ENCODE measurements around the gene SORCS2. TPM values are rescaled to one million over a fixed set of nuclear protein-coding genes. Genes with fewer than 3 reads are reported as not detected.

SORCS2 gene
- total and polyA plus RNA-seq, 2 of the 8 experiments (the other 6 are each of a cell fraction or from before 2014, with no cell fraction given): 0.36 to 1.8 TPM

DNA sequence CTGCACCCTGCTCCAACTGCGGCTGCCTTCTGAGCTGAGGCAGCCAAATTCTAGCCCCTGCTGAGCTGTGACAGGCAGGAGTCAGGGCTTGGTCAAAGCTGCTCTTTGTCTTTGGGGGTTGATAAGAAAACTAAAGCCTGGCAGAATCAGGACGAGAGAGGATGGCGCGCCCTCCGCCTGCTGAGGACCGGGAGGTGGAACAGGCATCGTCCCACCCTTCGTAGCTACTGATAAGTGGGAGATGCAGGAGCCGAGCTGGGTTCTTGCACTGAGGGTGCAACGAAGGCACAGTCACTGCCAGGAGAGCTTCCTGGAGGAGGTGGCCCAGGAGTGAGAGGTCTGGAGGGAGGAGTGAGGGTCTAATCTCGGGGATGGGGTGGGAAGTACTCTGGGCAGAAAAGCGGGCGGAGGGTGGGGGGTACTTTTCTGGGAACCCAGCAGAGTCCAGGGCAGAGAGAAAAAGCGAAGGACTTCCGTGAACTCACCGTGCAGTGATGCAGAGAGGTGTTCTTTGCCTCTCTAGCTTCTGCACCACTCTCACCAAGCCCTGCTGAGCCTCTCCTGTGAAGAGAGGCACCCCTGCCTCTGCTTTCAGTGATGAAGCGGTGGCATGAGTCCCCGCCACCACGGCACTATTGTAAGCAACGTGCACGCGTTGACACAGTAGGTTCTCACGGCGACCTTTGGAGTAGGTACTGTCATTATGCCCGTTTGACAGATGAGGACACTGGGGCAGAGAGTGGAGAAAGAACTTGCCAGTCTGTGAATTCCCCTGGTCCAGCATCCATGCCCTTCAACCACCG is 107.8 kb downstream of the SORCS2 start:
- Histone ChIP-seq H3K23me2 (ENCODE audit: low read depth, low read length) (no peaks in the 10 kb centered on the region), H3K14ac (ENCODE audit: insufficient read length) (no peak overlapping the region), H3K4me3 (ENCODE audit: extremely low read depth in 1 of 4, insufficient read depth in 2 of 4, low read depth in 3 of 4, low read length in 4 of 4) (no peak overlapping the region), H3K23ac (ENCODE audit: insufficient read length) (no peak overlapping the region), H2BK12ac (ENCODE audit: low read depth, low read length) (no peak overlapping the region), H2AFZ (ENCODE audit: low read length) (no peak overlapping the region), H2BK20ac (ENCODE audit: low read length) (no peak overlapping the region), H4K91ac (replicated peaks; ENCODE audit: insufficient read length, low read length) (no peak overlapping the region), H3K4me1 (replicated peaks in 1 of 4; ENCODE audit: control insufficient read depth in 3 of 4, insufficient read depth in 4 of 4, low read length in 3 of 4) (peaks cover 0 to 5% (median 0%) of the 10 kb centered on the region in 4 experiments; a peak in 1 of 7 replicates), H4K8ac (ENCODE audit: extremely low read depth, insufficient read depth, low read length) (0 out of 2 replicates have a peak overlapping the region, but pooled peaks have one; percentile 3), H3K4me2 (ENCODE audit: insufficient read depth in 1 of 2, low read depth in 2 of 2, low read length in 2 of 2) (no peak overlapping the region), H3K27ac (ENCODE audit: low read depth, low read length) (no peak overlapping the region), H3K79me1 (ENCODE audit: low read depth, low read length) (no peaks in the 10 kb centered on the region; the same call in 1 of the 2 replicates), H2BK5ac (ENCODE audit: low read depth, low read length) (no peak overlapping the region), H3K79me2 (ENCODE audit: control insufficient read depth in 1 of 2, insufficient read depth in 2 of 2, low read length in 2 of 2) (no peaks in the 10 kb centered on the region), H3K36me3 (ENCODE audit: control insufficient read depth in 2 of 4, insufficient read depth in 4 of 4, low read length in 3 of 4) (no peaks in the 10 kb centered on the region), H2BK120ac (replicated peaks; ENCODE audit: low read depth, low read length) (no peak overlapping the region), H3K9me3 (ENCODE audit: insufficient read depth in 2 of 2, low read depth in 1 of 2, low read length in 1 of 2) (no peaks in the 10 kb centered on the region), H4K20me1 (replicated peaks in 1 of 2; ENCODE audit: control insufficient read depth in 1 of 2, insufficient read depth in 2 of 2, low read length in 2 of 2) (peaks cover 0 to 1% of the 10 kb centered on the region in 2 experiments), H3K18ac (ENCODE audit: extremely low read depth, low read length) (no peak overlapping the region), H3K56ac (replicated peaks; ENCODE audit: insufficient read length, low read depth, low read length) (no peak overlapping the region), H3K4ac (replicated peaks; ENCODE audit: insufficient read length, low read depth, low read length) (peak overlapping the region; percentile 21), H3K27me3 (replicated peaks in 1 of 4; ENCODE audit: control insufficient read depth in 3 of 4, extremely low read depth in 1 of 4, insufficient read depth in 3 of 4, low read length in 3 of 4) (no peaks in the 10 kb centered on the region), H2BK15ac (ENCODE audit: low read length) (no peak overlapping the region), H4K5ac (ENCODE audit: insufficient read length, low read depth, low read length) (no peak overlapping the region), H2AK5ac (ENCODE audit: low read depth, low read length) (no peak overlapping the region), H3K9ac (replicated peaks in 1 of 4; ENCODE audit: extremely low read depth in 1 of 4, low read depth in 3 of 4, low read length in 3 of 4) (no peak overlapping the region)
- POLR2A ChIA-PET (ENCODE audit: partially characterized antibody): no interaction called here
- FAIRE-seq: no peak
- DNase-seq (ENCODE audit: low read depth in 1 of 2, low spot score in 2 of 2): no peak
- TF ChIP-seq TBP (IDR thresholded peaks at IDR 0.05; ENCODE audit: low read depth, low read length): no peak
- CTCF ChIA-PET (ENCODE audit: partially characterized antibody): interaction anchor here (1.1 to 1.9 kb wide), 5 partner anchors 29 to 112 kb away, joined by 3 to 10 read pairs (median 4); no protein-coding TSS in a partner anchor
- WGBS, 2 experiments (ENCODE audit: extremely low coverage in 1 of 2, insufficient coverage in 1 of 2, insufficient read length in 1 of 2, insufficient replicate concordance in 2 of 2, low coverage in 1 of 2, low lambda C conversion rate in 2 of 2, missing lambda C conversion rate in 1 of 2): 92% methylated on average over 25 of the region's 26 CpGs; no CpG with 5 or more reads in 1 of the 2 experiments
